OCI-LY1 (cell line): Measurements from ENCODE around the gene LRCH1.

Experiments used
- H2AFZ ChIP-seq: fragments of 200-600 bp; sonication (generic), shearing (Covaris generic); 2 replicates; pipeline ENCODE4 v1.6.0; 2014; ENCODE audit warnings: antibody characterized with exemption, mild to moderate bottlenecking, low read length
- H3F3A ChIP-seq: fragments of 200-600 bp; sonication (generic), shearing (Covaris generic); 2 replicates; pipeline ENCODE4 v1.6.0; 2014; ENCODE audit warnings: mild to moderate bottlenecking, antibody characterized with exemption, low read length, moderate library complexity; ENCODE audit not compliant: insufficient read depth
- H3K27ac ChIP-seq: fragments of 200-600 bp; sonication (generic); 2 replicates; pipeline ENCODE4 v1.5.1; 2014; ENCODE audit warnings: low read length, mixed run types, mild to moderate bottlenecking, low read depth; ENCODE audit not compliant: poor library complexity, severe bottlenecking
- H3K27me3 ChIP-seq: fragments of 200-600 bp; sonication (generic); 2 replicates; pipeline ENCODE4 v1.6.0; 2014; ENCODE audit warnings: antibody characterized with exemption, mild to moderate bottlenecking, low read length, moderate library complexity; ENCODE audit not compliant: insufficient read depth
- H3K36me3 ChIP-seq: fragments of 200-600 bp; sonication (generic); 2 replicates; pipeline ENCODE4 v1.6.1; 2014; ENCODE audit warnings: mild to moderate bottlenecking, antibody characterized with exemption, low read length, moderate library complexity, mixed read lengths; ENCODE audit not compliant: insufficient read depth
- H3K4me1 ChIP-seq: fragments of 200-600 bp; sonication (generic); 2 replicates; pipeline ENCODE4 v1.5.1; 2014; ENCODE audit warnings: mild to moderate bottlenecking, low read length, moderate library complexity; ENCODE audit not compliant: insufficient read depth, severe bottlenecking
- H3K4me2 ChIP-seq: fragments of 200-600 bp; sonication (generic), shearing (Covaris generic); 2 replicates; pipeline ENCODE4 v1.6.1; 2014; ENCODE audit warnings: low read length
- H3K4me3 ChIP-seq: fragments of 200-600 bp; sonication (generic); 2 replicates; pipeline ENCODE4 v1.5.1; 2014; ENCODE audit warnings: low read length, low read depth, mild to moderate bottlenecking, mixed read lengths; ENCODE audit not compliant: poor library complexity, severe bottlenecking
- H3K79me2 ChIP-seq: fragments of 200-600 bp; shearing (Covaris generic); 2 replicates; pipeline ENCODE4 v1.6.1; 2016; ENCODE audit warnings: mixed run types, low read length, mixed read lengths; ENCODE audit not compliant: insufficient read depth
- H3K9ac ChIP-seq: fragments of 200-600 bp; sonication (generic), shearing (Covaris generic); 2 replicates; pipeline ENCODE4 v1.6.1; 2014; ENCODE audit warnings: mild to moderate bottlenecking, low read length, mixed read lengths
- H3K9me2 ChIP-seq: fragments of 200-600 bp; sonication (generic), shearing (Covaris generic); 2 replicates; pipeline ENCODE4 v1.6.1; 2014; ENCODE audit warnings: low read depth, mild to moderate bottlenecking, low read length, mixed read lengths
- H3K9me3 ChIP-seq: fragments of 200-600 bp; shearing (Covaris generic); 2 replicates; pipeline ENCODE4 v1.6.1; 2014; ENCODE audit warnings: low read length, mixed read lengths
- H4K20me1 ChIP-seq: fragments of 200-600 bp; sonication (generic), shearing (Covaris generic); 2 replicates; pipeline ENCODE4 v1.6.0; 2016; ENCODE audit warnings: mild to moderate bottlenecking, low read length; ENCODE audit not compliant: insufficient read depth
- EZH2 ChIP-seq: fragments of 200-600 bp; sonication (generic), shearing (Covaris generic); IDR thresholded peaks from 2 replicates; pipeline ENCODE4 v1.8.0; 2017; ENCODE audit warnings: borderline replicate concordance, mixed run types, mild to moderate bottlenecking, antibody characterized with exemption, low read length, moderate library complexity, mixed read lengths
- TF ChIP-seq, protein P1 (sequence below): fragments of 200-600 bp; sonication (generic), shearing (Covaris generic); IDR thresholded peaks from 2 replicates; pipeline ENCODE4 v1.5.1; 2017; ENCODE audit warnings: mild to moderate bottlenecking, antibody characterized with exemption, low read length, moderate library complexity, mixed read lengths

The LRCH1 gene

GRCh38 chr13:46604226-46604990 is 51.4 kb downstream of the LRCH1 start:
- Histone ChIP-seq H3K9ac (no peak overlapping the region), H3K36me3 (no peaks in the 10 kb centered on the region; the same call in 1 of the 2 replicates), H3K4me1 (no peaks in the 10 kb centered on the region), H3K9me3 (no peaks in the 10 kb centered on the region), H2AFZ (no peak overlapping the region), H3K4me3 (no peak overlapping the region), H3K27ac (no peak overlapping the region), H3K9me2 (no peaks in the 10 kb centered on the region), H3K4me2 (no peak overlapping the region), H3K79me2 (no peaks in the 10 kb centered on the region), H3F3A (no peaks in the 10 kb centered on the region), H4K20me1 (no peaks in the 10 kb centered on the region; the same call in 1 of the 2 replicates), H3K27me3 (no peaks in the 10 kb centered on the region)
- TF ChIP-seq, protein P1, sequence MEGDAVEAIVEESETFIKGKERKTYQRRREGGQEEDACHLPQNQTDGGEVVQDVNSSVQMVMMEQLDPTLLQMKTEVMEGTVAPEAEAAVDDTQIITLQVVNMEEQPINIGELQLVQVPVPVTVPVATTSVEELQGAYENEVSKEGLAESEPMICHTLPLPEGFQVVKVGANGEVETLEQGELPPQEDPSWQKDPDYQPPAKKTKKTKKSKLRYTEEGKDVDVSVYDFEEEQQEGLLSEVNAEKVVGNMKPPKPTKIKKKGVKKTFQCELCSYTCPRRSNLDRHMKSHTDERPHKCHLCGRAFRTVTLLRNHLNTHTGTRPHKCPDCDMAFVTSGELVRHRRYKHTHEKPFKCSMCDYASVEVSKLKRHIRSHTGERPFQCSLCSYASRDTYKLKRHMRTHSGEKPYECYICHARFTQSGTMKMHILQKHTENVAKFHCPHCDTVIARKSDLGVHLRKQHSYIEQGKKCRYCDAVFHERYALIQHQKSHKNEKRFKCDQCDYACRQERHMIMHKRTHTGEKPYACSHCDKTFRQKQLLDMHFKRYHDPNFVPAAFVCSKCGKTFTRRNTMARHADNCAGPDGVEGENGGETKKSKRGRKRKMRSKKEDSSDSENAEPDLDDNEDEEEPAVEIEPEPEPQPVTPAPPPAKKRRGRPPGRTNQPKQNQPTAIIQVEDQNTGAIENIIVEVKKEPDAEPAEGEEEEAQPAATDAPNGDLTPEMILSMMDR: no peak
- no peak for TF ChIP-seq EZH2

DNA sequence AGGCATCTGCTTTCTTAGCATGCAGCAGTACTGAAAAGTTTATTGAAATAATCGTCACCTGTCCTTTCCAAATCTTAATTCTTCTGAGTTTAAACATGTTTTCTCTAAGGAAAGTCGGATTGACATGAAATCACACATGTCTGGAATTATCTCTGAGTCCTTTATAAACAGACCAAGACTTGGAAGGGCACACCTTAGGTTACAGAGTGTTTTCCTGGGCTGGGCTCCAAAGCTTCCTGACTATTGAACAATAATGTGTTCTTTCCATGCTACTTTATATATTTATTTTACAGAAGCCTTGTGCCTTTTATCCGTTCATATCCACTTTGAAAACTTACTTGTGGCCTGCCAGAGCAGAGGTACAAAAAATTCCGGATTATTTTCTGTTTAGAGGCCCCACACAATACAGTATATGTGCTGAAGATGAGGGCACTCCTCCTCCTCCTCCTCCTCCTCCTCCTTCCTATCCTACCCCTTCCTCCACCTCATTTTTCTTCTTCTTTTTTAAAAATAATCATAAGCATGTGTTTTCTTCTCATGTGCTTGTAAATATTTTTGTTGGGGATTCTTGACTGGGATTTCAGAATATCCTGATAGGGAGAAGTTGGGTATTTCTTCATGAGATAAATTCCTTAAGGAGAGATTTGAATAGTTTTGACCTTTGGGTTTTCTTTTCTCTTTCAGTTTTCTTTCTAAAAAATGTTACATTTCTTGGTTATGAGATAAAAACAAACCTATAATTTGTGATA is 52.3 kb downstream of the LRCH1 start:
- Histone ChIP-seq H3K9me3 (no peaks in the 10 kb centered on the region), H3K9ac (no peak overlapping the region), H3K4me2 (no peak overlapping the region), H3K79me2 (no peaks in the 10 kb centered on the region), H3K27me3 (no peaks in the 10 kb centered on the region), H3K27ac (no peak overlapping the region), H3K4me1 (no peaks in the 10 kb centered on the region), H2AFZ (no peak overlapping the region), H4K20me1 (no peaks in the 10 kb centered on the region; the same call in 1 of the 2 replicates), H3K36me3 (no peaks in the 10 kb centered on the region; the same call in 1 of the 2 replicates), H3F3A (no peaks in the 10 kb centered on the region), H3K4me3 (no peak overlapping the region), H3K9me2 (no peaks in the 10 kb centered on the region)
- TF ChIP-seq, protein P1: no peak
- TF ChIP-seq EZH2: no peak

DNA sequence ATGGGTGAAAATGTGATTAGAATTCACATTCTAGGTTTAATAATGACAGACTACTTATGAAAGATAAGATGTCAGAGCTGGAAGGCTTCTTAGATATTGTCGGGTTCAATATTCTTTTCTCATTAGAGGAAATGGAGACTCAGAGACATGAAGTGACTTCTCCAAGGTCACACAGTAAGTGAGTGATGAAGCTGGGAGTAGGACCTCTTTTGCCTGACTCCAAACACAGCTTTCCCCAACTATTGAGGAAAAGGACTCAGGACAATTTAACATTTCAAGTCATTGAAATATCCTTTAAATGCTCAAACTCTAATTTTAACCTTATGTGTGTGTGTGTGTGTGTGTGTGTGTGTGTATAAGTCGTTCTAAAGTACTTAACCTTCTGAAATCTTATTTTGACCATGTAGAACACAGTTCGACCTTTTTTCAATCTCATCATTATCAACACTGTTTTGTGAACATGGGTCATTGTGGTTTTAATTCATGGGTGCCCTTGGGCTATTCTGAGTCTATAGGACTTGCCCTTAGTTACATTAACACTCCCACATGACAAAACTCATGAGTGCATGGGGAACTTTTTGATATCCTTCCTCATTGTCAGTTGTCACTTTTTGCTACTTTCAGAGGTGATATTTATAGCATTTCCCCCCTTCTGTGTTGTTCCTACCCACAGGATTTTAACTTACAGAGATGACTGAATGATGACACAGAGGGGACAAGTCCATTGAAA is 53.0 kb downstream of the LRCH1 start:
- H3K9me3 ChIP-seq: no peaks in the 10 kb centered on the region
- no peak overlapping the region for H2AFZ ChIP-seq
- H3K36me3 ChIP-seq: no peaks in the 10 kb centered on the region; the same call in 1 of the 2 replicates
- no peak overlapping the region for H3K4me3 ChIP-seq
- no peaks in the 10 kb centered on the region; the same call in 1 of the 2 replicates for H4K20me1 ChIP-seq
- no peaks in the 10 kb centered on the region for H3K79me2 ChIP-seq
- H3K9me2 ChIP-seq: no peaks in the 10 kb centered on the region
- no peak overlapping the region for H3K9ac ChIP-seq
- no peak overlapping the region for H3K27ac ChIP-seq
- TF ChIP-seq EZH2: no peak
- TF ChIP-seq, protein P1: no peak
- no peaks in the 10 kb centered on the region for H3F3A ChIP-seq
- no peak overlapping the region for H3K4me2 ChIP-seq
- no peaks in the 10 kb centered on the region for H3K4me1 ChIP-seq
- H3K27me3 ChIP-seq: no peaks in the 10 kb centered on the region
